GM12878 (cell line): ENCODE data around the gene ETV6. TPM values are rescaled to one million over a fixed set of nuclear protein-coding genes. Genes with fewer than 3 reads are reported as not detected.

ENCODE experiments used
- CUX1 ChIP-seq: IDR thresholded peaks from 2 replicates; pipeline ENCODE4 v1.6.1; 2012; ENCODE audit warnings: improper control_type of control experiment, low read depth, low read length; ENCODE audit not compliant: insufficient replicate concordance
- EGR1 ChIP-seq, 2 experiments: IDR thresholded peaks; 1 replicate in 1 of 2; 2 replicates in 1 of 2; pipeline ENCODE4 v1.6.1; 2011 to 2012; ENCODE audit warnings: low read depth in 2 of 2, low read length in 2 of 2, borderline replicate concordance in 1 of 2, mild to moderate bottlenecking in 1 of 2, moderate library complexity in 1 of 2
- JUND ChIP-seq: IDR thresholded peaks from 2 replicates; pipeline ENCODE4 v1.6.1; 2012; ENCODE audit warnings: low read depth, mild to moderate bottlenecking, low read length, improper control_type of control experiment, moderate library complexity
- KDM1A ChIP-seq: fragments of 200-600 bp; sonication (generic); IDR thresholded peaks from 2 replicates; pipeline ENCODE4 v1.6.1; 2016; ENCODE audit warnings: borderline replicate concordance
- NFXL1 ChIP-seq: fragments of 450-650 bp; IDR thresholded peaks from 2 replicates; pipeline ENCODE4 v1.6.1; 2017; ENCODE audit warnings: antibody characterized with exemption, mild to moderate bottlenecking, borderline replicate concordance
- NR2C1 ChIP-seq: fragments of 450-650 bp; IDR thresholded peaks from 2 replicates; pipeline ENCODE4 v1.6.1; 2017; ENCODE audit warnings: antibody characterized with exemption, mild to moderate bottlenecking, moderate library complexity
- NRF1 ChIP-seq: conservative IDR thresholded peaks from 2 replicates; pipeline ENCODE4 v1.6.1; 2011; ENCODE audit warnings: mild to moderate bottlenecking, low read depth, low read length, improper control_type of control experiment
- PAX5 ChIP-seq: IDR thresholded peaks from 2 replicates; pipeline ENCODE4 v1.6.1; 2011; ENCODE audit warnings: low read depth, low read length, borderline replicate concordance
- PML ChIP-seq: IDR thresholded peaks from 2 replicates; pipeline ENCODE4 v1.6.1; 2012; ENCODE audit warnings: low read length, inconsistent platforms
- USF1 ChIP-seq: IDR thresholded peaks from 2 replicates; pipeline ENCODE4 v1.6.1; 2011; ENCODE audit warnings: borderline replicate concordance, low read depth, mild to moderate bottlenecking, moderate library complexity, mixed read lengths, low read length; ENCODE audit not compliant: insufficient read depth; ENCODE audit errors: extremely low read length
- ZBTB40 ChIP-seq: fragments of 450-650 bp; IDR thresholded peaks from 2 replicates; pipeline ENCODE4 v1.6.1; 2016; ENCODE audit warnings: mild to moderate bottlenecking, moderate library complexity, borderline replicate concordance
- polyA plus RNA-seq, 11 experiments: library from polyadenylated mRNA; depleted of rRNA in 4 of 11; unstranded in 6 of 11; stranded (reverse) in 5 of 11; fragments of >200 nt; fragmentation: Nextera tagmentation in 4 of 11; fragmentation: Illumina TruSeq in 1 of 11; extraction: Ambion mirVana in 4 of 11; extraction: Trizol in 1 of 11; gene quantifications; 1 replicate in 1 of 11; 2 replicates in 10 of 11; pipeline versions ENCODE4 v1.2.1 to v1.2.3, GENCODE V29; 2011 to 2016; ENCODE audit warnings: inconsistent platforms in 2 of 11, missing spikeins in 2 of 11, low read depth in 1 of 11
- total RNA-seq, 4 experiments: library from RNA; depleted of rRNA in 3 of 4; stranded (reverse); fragments of >200 nt in 3 of 4; fragmentation: Illumina TruSeq in 1 of 4; extraction: Trizol in 1 of 4; gene quantifications; 2 replicates each; pipeline versions ENCODE4 v1.2.1 to v1.2.3, GENCODE V29; 2013 to 2021
- TF ChIP-seq, protein P1 (sequence below): fragments of 450-650 bp; IDR thresholded peaks from 2 replicates; pipeline ENCODE4 v1.6.1; 2018; ENCODE audit warnings: borderline replicate concordance, mild to moderate bottlenecking; ENCODE audit not compliant: partially characterized antibody

Gene ETV6
- total and polyA plus RNA-seq, 10 of the 15 experiments (the other 5 are each of a cell fraction or from before 2014, with no cell fraction given), result 6.6 to 74.8 (median 24.6) TPM

- no peak for TF ChIP-seq PML
- TF ChIP-seq, protein P1, sequence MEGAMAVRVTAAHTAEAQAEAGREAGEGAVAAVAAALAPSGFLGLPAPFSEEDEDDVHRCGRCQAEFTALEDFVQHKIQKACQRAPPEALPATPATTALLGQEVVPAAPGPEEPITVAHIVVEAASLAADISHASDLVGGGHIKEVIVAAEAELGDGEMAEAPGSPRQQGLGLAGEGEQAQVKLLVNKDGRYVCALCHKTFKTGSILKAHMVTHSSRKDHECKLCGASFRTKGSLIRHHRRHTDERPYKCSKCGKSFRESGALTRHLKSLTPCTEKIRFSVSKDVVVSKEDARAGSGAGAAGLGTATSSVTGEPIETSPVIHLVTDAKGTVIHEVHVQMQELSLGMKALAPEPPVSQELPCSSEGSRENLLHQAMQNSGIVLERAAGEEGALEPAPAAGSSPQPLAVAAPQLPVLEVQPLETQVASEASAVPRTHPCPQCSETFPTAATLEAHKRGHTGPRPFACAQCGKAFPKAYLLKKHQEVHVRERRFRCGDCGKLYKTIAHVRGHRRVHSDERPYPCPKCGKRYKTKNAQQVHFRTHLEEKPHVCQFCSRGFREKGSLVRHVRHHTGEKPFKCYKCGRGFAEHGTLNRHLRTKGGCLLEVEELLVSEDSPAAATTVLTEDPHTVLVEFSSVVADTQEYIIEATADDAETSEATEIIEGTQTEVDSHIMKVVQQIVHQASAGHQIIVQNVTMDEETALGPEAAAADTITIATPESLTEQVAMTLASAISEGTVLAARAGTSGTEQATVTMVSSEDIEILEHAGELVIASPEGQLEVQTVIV, result no peak
- TF ChIP-seq NRF1, result no peak
- no peak for TF ChIP-seq CUX1
- no peak for TF ChIP-seq KDM1A
- no peak for TF ChIP-seq NR2C1
- TF ChIP-seq NFXL1, result no peak
- TF ChIP-seq EGR1 (IDR thresholded peaks at IDR 0.05; ENCODE audit: borderline replicate concordance in 1 of 2, low read depth in 2 of 2, low read length in 2 of 2), result no peak
- TF ChIP-seq JUND, result no peak
- TF ChIP-seq ZBTB40, result no peak
- TF ChIP-seq USF1, result no peak
- no peak for TF ChIP-seq PAX5
These were observed 27.6 kb upstream of the ETV6 start (continued) for GRCh38 chr12:11621797-11622423.
